Panc1 (cell line): ENCODE measurements around the gene HOXA5. TPM values are rescaled to one million over a fixed set of nuclear protein-coding genes. Genes with fewer than 3 reads are reported as not detected.

Experiments used
- microRNA-seq: library from miRNA; unstranded; fragments of <30 nt; microRNA quantifications from one replicate; pipeline ENCODE4 v1.1.0, GENCODE V29; 2020; ENCODE audit not compliant: unreplicated experiment
- total RNA-seq: library from RNA; stranded (reverse); gene quantifications from one replicate; pipeline ENCODE4 v1.2.1, GENCODE V29; 2021; ENCODE audit not compliant: unreplicated experiment

HOXA5 gene
- total RNA-seq, 1 experiment from 2014 or later, result 3.9 TPM

Small RNA genes within 50 kb of the gene (microRNA-seq; reads per million reads assigned to microRNA genes)
- gene MIR196B, result 160 reads per million, percentile 61 among the genes with 10 or more reads in this experiment

Other genes with a start within 250 kb of the HOXA5 start
- 8.8 TPM for gene HOXA1, start 47.7 kb downstream of the HOXA5 start, total RNA-seq
- 2.9 TPM for gene HOXA2, start 41.0 kb downstream of the HOXA5 start, total RNA-seq
- gene HOXA4, start 12.9 kb downstream of the HOXA5 start, total RNA-seq, result 0.39 TPM
- 3.3 TPM for gene HOXA6, start 4.1 kb upstream of the HOXA5 start, total RNA-seq
- gene HOXA3, start 8.9 kb upstream of the HOXA5 start, total RNA-seq, result 30.2 TPM
- gene HOXA7, start 13.0 kb upstream of the HOXA5 start, total RNA-seq, result not detected
- gene HOXA9, start 21.9 kb upstream of the HOXA5 start, total RNA-seq, result not detected
- 0.41 TPM for gene HOXA10, start 30.6 kb upstream of the HOXA5 start, total RNA-seq
- 0.57 TPM for gene HOXA11, start 41.6 kb upstream of the HOXA5 start, total RNA-seq
- 1.2 TPM for gene HOXA13, start 56.4 kb upstream of the HOXA5 start, total RNA-seq
- gene EVX1, start 99.1 kb upstream of the HOXA5 start, total RNA-seq, result 0.10 TPM